SK-N-SH treated with all-trans-retinoic acid at 6 μM for 48 hours (cell line): Measurements from ENCODE around the gene NUDT4.

Experiments used
- ATAC-seq: fragments of 200-7000 bp; cut with Tn5 transposase; 3 replicates; pipeline ENCODE4 v1.9.1; 2020; ENCODE audit warnings: mild to moderate bottlenecking, moderate library complexity
- ARNTL ChIP-seq: fragments of 450-650 bp; formaldehyde crosslinking; IDR thresholded peaks from 2 replicates; pipeline ENCODE4 v1.5.0; 2020; ENCODE audit warnings: low read depth, mild to moderate bottlenecking, moderate library complexity, borderline replicate concordance
- BACH2 ChIP-seq: fragments of 250-450 bp; sonication (Bioruptor Pico); IDR thresholded peaks from 2 replicates; pipeline ENCODE4 v1.9.0; 2021; ENCODE audit warnings: mild to moderate bottlenecking, borderline replicate concordance
- CREB5 ChIP-seq: fragments of 250-450 bp; sonication (Bioruptor Pico); IDR thresholded peaks from 2 replicates; pipeline ENCODE4 v1.5.1; 2020; ENCODE audit warnings: low read depth, mild to moderate bottlenecking, moderate library complexity
- CSDC2 ChIP-seq: fragments of 250-450 bp; sonication (Bioruptor Pico); IDR thresholded peaks from 2 replicates; pipeline ENCODE4 v1.5.0; 2020; ENCODE audit warnings: mild to moderate bottlenecking, moderate library complexity
- ESRRG ChIP-seq: fragments of 250-450 bp; sonication (Bioruptor Pico); IDR thresholded peaks from 2 replicates; pipeline ENCODE4 v1.6.1; 2021; ENCODE audit warnings: mild to moderate bottlenecking
- GLIS3 ChIP-seq: fragments of 250-450 bp; sonication (Bioruptor Pico); IDR thresholded peaks from 2 replicates; pipeline ENCODE4 v1.5.0; 2020; ENCODE audit warnings: mild to moderate bottlenecking, moderate library complexity
- ISL1 ChIP-seq: fragments of 250-450 bp; sonication (Bioruptor Pico); IDR thresholded peaks from 2 replicates; pipeline ENCODE4 v2.1.2; 2022; ENCODE audit warnings: mild to moderate bottlenecking, moderate library complexity
- OSR1 ChIP-seq: fragments of 250-450 bp; sonication (Bioruptor Pico); IDR thresholded peaks from 2 replicates; pipeline ENCODE4 v1.8.0; 2022; ENCODE audit warnings: moderate library complexity, mild to moderate bottlenecking, inconsistent platforms
- PPARA ChIP-seq: fragments of 250-450 bp; sonication (Bioruptor Pico); IDR thresholded peaks from 2 replicates; pipeline ENCODE4 v1.5.0; 2020; ENCODE audit warnings: mild to moderate bottlenecking, borderline replicate concordance
- RARB ChIP-seq: fragments of 250-450 bp; sonication (Bioruptor Pico); IDR thresholded peaks from 2 replicates; pipeline ENCODE4 v1.8.0; 2021; ENCODE audit warnings: mild to moderate bottlenecking, moderate library complexity
- SNAI2 ChIP-seq: fragments of 250-450 bp; sonication (Bioruptor Pico); IDR thresholded peaks from 2 replicates; pipeline ENCODE4 v1.5.0; 2020; ENCODE audit warnings: mild to moderate bottlenecking, moderate library complexity
- TCF4 ChIP-seq: fragments of 250-450 bp; sonication (Bioruptor Pico); IDR thresholded peaks from 2 replicates; pipeline ENCODE4 v1.8.0; 2021; ENCODE audit warnings: mild to moderate bottlenecking, moderate library complexity, borderline replicate concordance
- TOX ChIP-seq: fragments of 250-450 bp; sonication (Bioruptor Pico); IDR thresholded peaks from 2 replicates; pipeline ENCODE4 v1.8.0; 2021; ENCODE audit warnings: mild to moderate bottlenecking, moderate library complexity, borderline replicate concordance
- ZC3H10 ChIP-seq: fragments of 250-450 bp; sonication (Bioruptor Pico); IDR thresholded peaks from 2 replicates; pipeline ENCODE4 v1.5.1; 2021; ENCODE audit warnings: mild to moderate bottlenecking, moderate library complexity
- ZFP3 ChIP-seq: fragments of 250-450 bp; sonication (Bioruptor Pico); IDR thresholded peaks from 2 replicates; pipeline ENCODE4 v1.5.0; 2020; ENCODE audit warnings: mild to moderate bottlenecking, moderate library complexity
- ZFP30 ChIP-seq: fragments of 450-650 bp; formaldehyde crosslinking; IDR thresholded peaks from 2 replicates; pipeline ENCODE4 v1.5.0; 2022; ENCODE audit warnings: mild to moderate bottlenecking, moderate library complexity
- ZNF565 ChIP-seq: fragments of 450-650 bp; formaldehyde crosslinking; conservative IDR thresholded peaks from 2 replicates; pipeline ENCODE4 v1.5.0; 2020; ENCODE audit warnings: low read depth, mild to moderate bottlenecking, moderate library complexity
- ZNF70 ChIP-seq: fragments of 450-650 bp; formaldehyde crosslinking; IDR thresholded peaks from 2 replicates; pipeline ENCODE4 v1.5.0; 2020; ENCODE audit warnings: mild to moderate bottlenecking, moderate library complexity
- ZNF8 ChIP-seq: fragments of 450-650 bp; formaldehyde crosslinking; IDR thresholded peaks from 2 replicates; pipeline ENCODE4 v1.5.0; 2020; ENCODE audit warnings: mild to moderate bottlenecking, moderate library complexity
- TF ChIP-seq, protein P1 (sequence below): fragments of 250-450 bp; sonication (Bioruptor Pico); IDR thresholded peaks from 2 replicates; pipeline ENCODE4 v1.8.0; 2021; ENCODE audit warnings: low read depth, mild to moderate bottlenecking, moderate library complexity, borderline replicate concordance
- TF ChIP-seq, protein P2 (sequence below): fragments of 250-450 bp; sonication (Bioruptor Pico); IDR thresholded peaks from 2 replicates; pipeline ENCODE4 v1.8.0; 2020; ENCODE audit warnings: mild to moderate bottlenecking, moderate library complexity, borderline replicate concordance
- TF ChIP-seq, protein P3 (sequence below): fragments of 250-450 bp; sonication (Bioruptor Pico); IDR thresholded peaks from 2 replicates; pipeline ENCODE4 v1.5.1; 2021; ENCODE audit warnings: mild to moderate bottlenecking, moderate library complexity
- TF ChIP-seq, protein P4 (sequence below): fragments of 250-450 bp; sonication (Bioruptor Pico); IDR thresholded peaks from 2 replicates; pipeline ENCODE4 v1.5.0; 2020; ENCODE audit warnings: mild to moderate bottlenecking, moderate library complexity

The NUDT4 gene

GRCh38 chr12:93422050-93422449 lies 44.3 kb downstream of the NUDT4 start:
- TF ChIP-seq RARB = no peak
- TF ChIP-seq ZNF8 (CRISPR knock-in tag) = no peak
- TF ChIP-seq SNAI2 = no peak
- no peak for TF ChIP-seq PPARA (CRISPR knock-in tag)
- no peak for TF ChIP-seq TOX (CRISPR knock-in tag)
- no peak for TF ChIP-seq TCF4 (CRISPR knock-in tag)
- TF ChIP-seq, protein P1, sequence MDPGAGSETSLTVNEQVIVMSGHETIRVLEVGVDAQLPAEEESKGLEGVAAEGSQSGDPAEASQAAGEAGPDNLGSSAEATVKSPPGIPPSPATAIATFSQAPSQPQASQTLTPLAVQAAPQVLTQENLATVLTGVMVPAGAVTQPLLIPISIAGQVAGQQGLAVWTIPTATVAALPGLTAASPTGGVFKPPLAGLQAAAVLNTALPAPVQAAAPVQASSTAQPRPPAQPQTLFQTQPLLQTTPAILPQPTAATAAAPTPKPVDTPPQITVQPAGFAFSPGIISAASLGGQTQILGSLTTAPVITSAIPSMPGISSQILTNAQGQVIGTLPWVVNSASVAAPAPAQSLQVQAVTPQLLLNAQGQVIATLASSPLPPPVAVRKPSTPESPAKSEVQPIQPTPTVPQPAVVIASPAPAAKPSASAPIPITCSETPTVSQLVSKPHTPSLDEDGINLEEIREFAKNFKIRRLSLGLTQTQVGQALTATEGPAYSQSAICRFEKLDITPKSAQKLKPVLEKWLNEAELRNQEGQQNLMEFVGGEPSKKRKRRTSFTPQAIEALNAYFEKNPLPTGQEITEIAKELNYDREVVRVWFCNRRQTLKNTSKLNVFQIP (CRISPR knock-in tag) = no peak
- TF ChIP-seq ESRRG (CRISPR knock-in tag) = no peak
- TF ChIP-seq ZFP30 (CRISPR knock-in tag) = no peak
- TF ChIP-seq CSDC2 = no peak
- no peak for TF ChIP-seq ZNF565
- TF ChIP-seq OSR1 (CRISPR knock-in tag) = no peak
- TF ChIP-seq BACH2 (CRISPR knock-in tag) = no peak
- no peak for TF ChIP-seq ZNF70 (CRISPR knock-in tag)
- no peak for TF ChIP-seq ZFP3 (CRISPR knock-in tag)
- TF ChIP-seq ZC3H10 (CRISPR knock-in tag) = no peak
- no peak for TF ChIP-seq ARNTL (CRISPR knock-in tag)
- TF ChIP-seq GLIS3 (CRISPR knock-in tag) = no peak
- TF ChIP-seq, protein P2, sequence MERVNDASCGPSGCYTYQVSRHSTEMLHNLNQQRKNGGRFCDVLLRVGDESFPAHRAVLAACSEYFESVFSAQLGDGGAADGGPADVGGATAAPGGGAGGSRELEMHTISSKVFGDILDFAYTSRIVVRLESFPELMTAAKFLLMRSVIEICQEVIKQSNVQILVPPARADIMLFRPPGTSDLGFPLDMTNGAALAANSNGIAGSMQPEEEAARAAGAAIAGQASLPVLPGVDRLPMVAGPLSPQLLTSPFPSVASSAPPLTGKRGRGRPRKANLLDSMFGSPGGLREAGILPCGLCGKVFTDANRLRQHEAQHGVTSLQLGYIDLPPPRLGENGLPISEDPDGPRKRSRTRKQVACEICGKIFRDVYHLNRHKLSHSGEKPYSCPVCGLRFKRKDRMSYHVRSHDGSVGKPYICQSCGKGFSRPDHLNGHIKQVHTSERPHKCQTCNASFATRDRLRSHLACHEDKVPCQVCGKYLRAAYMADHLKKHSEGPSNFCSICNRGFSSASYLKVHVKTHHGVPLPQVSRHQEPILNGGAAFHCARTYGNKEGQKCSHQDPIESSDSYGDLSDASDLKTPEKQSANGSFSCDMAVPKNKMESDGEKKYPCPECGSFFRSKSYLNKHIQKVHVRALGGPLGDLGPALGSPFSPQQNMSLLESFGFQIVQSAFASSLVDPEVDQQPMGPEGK (CRISPR knock-in tag) = no peak
- TF ChIP-seq, protein P3, sequence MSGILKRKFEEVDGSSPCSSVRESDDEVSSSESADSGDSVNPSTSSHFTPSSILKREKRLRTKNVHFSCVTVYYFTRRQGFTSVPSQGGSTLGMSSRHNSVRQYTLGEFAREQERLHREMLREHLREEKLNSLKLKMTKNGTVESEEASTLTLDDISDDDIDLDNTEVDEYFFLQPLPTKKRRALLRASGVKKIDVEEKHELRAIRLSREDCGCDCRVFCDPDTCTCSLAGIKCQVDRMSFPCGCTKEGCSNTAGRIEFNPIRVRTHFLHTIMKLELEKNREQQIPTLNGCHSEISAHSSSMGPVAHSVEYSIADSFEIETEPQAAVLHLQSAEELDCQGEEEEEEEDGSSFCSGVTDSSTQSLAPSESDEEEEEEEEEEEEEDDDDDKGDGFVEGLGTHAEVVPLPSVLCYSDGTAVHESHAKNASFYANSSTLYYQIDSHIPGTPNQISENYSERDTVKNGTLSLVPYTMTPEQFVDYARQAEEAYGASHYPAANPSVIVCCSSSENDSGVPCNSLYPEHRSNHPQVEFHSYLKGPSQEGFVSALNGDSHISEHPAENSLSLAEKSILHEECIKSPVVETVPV (CRISPR knock-in tag) = no peak
- ATAC-seq = no peak

DNA sequence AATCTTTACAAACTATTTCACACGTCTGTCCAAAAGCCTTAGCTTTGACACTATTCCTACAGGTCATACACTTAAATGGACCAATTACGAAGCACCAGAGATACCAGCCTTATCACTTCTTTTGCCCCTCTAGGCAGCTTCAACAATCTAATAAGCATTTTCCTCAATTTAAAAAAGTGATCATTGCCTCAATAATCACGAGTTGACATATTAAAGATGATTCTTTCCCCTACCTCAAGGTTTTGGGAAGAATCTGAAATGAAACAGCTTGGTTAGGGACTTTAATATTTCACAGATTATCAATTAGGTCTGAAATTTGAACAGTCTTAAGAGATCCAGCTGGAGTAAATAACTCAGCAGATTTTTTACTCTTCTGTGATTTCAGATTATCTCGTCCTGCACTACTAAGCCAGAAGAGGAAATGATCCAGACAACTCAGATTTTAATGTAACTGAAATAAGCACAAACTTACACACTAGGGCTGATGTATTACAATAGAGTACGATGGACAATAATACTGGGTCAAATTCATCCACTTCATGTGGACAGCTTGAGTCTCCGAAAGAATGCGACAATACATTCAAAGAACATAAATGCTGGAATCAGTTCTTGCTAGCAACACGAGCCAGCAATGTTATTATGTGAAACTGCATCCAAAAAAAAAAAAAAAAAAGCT lies 48.1 kb downstream of the NUDT4 start:
- TF ChIP-seq ZC3H10 (CRISPR knock-in tag) = no peak
- TF ChIP-seq, protein P4, sequence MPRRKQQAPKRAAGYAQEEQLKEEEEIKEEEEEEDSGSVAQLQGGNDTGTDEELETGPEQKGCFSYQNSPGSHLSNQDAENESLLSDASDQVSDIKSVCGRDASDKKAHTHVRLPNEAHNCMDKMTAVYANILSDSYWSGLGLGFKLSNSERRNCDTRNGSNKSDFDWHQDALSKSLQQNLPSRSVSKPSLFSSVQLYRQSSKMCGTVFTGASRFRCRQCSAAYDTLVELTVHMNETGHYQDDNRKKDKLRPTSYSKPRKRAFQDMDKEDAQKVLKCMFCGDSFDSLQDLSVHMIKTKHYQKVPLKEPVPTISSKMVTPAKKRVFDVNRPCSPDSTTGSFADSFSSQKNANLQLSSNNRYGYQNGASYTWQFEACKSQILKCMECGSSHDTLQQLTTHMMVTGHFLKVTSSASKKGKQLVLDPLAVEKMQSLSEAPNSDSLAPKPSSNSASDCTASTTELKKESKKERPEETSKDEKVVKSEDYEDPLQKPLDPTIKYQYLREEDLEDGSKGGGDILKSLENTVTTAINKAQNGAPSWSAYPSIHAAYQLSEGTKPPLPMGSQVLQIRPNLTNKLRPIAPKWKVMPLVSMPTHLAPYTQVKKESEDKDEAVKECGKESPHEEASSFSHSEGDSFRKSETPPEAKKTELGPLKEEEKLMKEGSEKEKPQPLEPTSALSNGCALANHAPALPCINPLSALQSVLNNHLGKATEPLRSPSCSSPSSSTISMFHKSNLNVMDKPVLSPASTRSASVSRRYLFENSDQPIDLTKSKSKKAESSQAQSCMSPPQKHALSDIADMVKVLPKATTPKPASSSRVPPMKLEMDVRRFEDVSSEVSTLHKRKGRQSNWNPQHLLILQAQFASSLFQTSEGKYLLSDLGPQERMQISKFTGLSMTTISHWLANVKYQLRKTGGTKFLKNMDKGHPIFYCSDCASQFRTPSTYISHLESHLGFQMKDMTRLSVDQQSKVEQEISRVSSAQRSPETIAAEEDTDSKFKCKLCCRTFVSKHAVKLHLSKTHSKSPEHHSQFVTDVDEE (CRISPR knock-in tag) = no peak
- no peak for TF ChIP-seq ZFP30 (CRISPR knock-in tag)
- no peak for TF ChIP-seq CREB5 (CRISPR knock-in tag)
- no peak for TF ChIP-seq BACH2 (CRISPR knock-in tag)
- TF ChIP-seq ZNF70 (CRISPR knock-in tag) = no peak
- no peak for TF ChIP-seq TCF4 (CRISPR knock-in tag)
- no peak for TF ChIP-seq RARB
- TF ChIP-seq, protein P2 (CRISPR knock-in tag) = no peak
- TF ChIP-seq CSDC2 = no peak
- TF ChIP-seq ISL1 (CRISPR knock-in tag) = no peak
- no peak for TF ChIP-seq ZFP3 (CRISPR knock-in tag)
- TF ChIP-seq ARNTL (CRISPR knock-in tag) = no peak
- no peak for TF ChIP-seq ZNF8 (CRISPR knock-in tag)
- no peak for TF ChIP-seq GLIS3 (CRISPR knock-in tag)
- no peak for TF ChIP-seq PPARA (CRISPR knock-in tag)
- TF ChIP-seq, protein P1 (CRISPR knock-in tag) = no peak
- no peak for ATAC-seq
